T-helper 2 cell treated with Interferon-gamma antibody and Interleukin-4, amounts not matched to agents 5 μg/mL and 100 μg/mL, for 36 hours (primary cell): ENCODE measurements around the gene FCN1.

Experiments
- DNase-seq: peaks from one replicate; pipeline ENCODE4 v3.0.0; 2021; ENCODE audit warnings: low spot score
- H3K27ac Mint-ChIP-seq: one replicate; pipeline ENCODE4 v1.8.0; 2021; ENCODE audit warnings: mild to moderate bottlenecking, mixed read lengths
- H3K27me3 Mint-ChIP-seq: one replicate; pipeline ENCODE4 v1.8.0; 2021; ENCODE audit warnings: low read depth, mixed read lengths
- H3K36me3 Mint-ChIP-seq: one replicate; pipeline ENCODE4 v1.8.0; 2021; ENCODE audit warnings: low read depth, mixed read lengths
- H3K4me1 Mint-ChIP-seq: one replicate; pipeline ENCODE4 v1.8.0; 2021; ENCODE audit warnings: low read depth, mixed read lengths
- H3K4me3 Mint-ChIP-seq: one replicate; pipeline ENCODE4 v1.8.0; 2022; ENCODE audit warnings: mild to moderate bottlenecking, moderate library complexity, mixed read lengths
- H3K9me3 Mint-ChIP-seq: one replicate; pipeline ENCODE4 v1.8.0; 2021; ENCODE audit warnings: mixed read lengths

Gene FCN1

GRCh38 chr9:134881313-134881670, 36.4 kb downstream of the FCN1 start:
- no peaks in the 10 kb centered on the region for H3K27me3 Mint-ChIP-seq
- no peak overlapping the region for H3K27ac Mint-ChIP-seq
- H3K36me3 Mint-ChIP-seq, result no peaks in the 10 kb centered on the region
- no peak overlapping the region for H3K4me3 Mint-ChIP-seq
- no peaks in the 10 kb centered on the region for H3K4me1 Mint-ChIP-seq
- no peaks in the 10 kb centered on the region for H3K9me3 Mint-ChIP-seq
- no peak for DNase-seq

DNA sequence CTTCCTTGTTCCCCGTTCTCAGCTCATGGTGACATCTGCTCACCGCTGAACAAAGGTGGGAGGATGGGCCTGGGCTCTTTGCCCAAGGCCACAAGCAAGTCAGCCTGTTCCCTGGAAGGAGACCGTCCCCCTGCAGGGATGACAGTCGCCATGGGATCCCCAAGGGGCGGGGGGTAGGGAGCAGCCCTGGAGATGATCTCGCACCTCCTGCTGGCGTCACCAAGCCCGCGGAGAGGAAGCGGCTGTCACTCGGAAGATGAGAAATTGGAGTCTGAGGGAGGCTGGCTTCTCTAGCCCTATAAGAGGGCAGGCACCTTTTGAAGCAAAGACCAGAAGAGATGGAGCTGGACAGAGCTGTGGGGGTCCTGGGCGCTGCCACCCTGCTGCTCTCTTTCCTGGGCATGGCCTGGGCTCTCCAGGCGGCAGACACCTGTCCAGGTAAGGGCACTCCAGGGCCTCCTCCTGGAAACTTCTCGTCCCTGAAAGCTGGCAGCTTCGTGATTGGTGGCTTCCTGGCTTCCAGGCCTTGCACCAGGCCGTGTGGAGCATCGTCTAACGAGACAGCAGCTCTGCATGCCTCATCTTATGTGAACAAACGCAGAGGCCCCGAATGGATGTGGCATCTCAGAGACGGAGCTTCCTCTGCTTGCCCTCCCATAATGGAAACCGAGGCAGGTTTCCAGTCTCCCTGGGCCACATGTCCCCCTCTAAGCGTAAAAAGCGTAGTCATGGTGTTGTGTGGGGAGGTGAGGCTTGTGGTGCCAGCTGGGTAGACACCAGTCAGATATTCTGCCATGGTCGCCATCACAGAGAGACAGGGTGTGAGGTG, 37.0 kb downstream of the FCN1 start, which contains the start of gene FCN2:
FCN2 (plus strand) TSS at position 327 of the 829 bp plus-strand sequence; CDS start at position 339, 12 bp downstream.
- H3K36me3 Mint-ChIP-seq, result no peaks in the 10 kb centered on the region
- no peak within 1 kb of the TSS for H3K4me3 Mint-ChIP-seq
- no peaks in the 10 kb centered on the region for H3K4me1 Mint-ChIP-seq
- no peaks in the 10 kb centered on the region for H3K27me3 Mint-ChIP-seq
- H3K9me3 Mint-ChIP-seq, result no peaks in the 10 kb centered on the region
- H3K27ac Mint-ChIP-seq, result no peak within 1 kb of the TSS
- no peak for DNase-seq

DNA sequence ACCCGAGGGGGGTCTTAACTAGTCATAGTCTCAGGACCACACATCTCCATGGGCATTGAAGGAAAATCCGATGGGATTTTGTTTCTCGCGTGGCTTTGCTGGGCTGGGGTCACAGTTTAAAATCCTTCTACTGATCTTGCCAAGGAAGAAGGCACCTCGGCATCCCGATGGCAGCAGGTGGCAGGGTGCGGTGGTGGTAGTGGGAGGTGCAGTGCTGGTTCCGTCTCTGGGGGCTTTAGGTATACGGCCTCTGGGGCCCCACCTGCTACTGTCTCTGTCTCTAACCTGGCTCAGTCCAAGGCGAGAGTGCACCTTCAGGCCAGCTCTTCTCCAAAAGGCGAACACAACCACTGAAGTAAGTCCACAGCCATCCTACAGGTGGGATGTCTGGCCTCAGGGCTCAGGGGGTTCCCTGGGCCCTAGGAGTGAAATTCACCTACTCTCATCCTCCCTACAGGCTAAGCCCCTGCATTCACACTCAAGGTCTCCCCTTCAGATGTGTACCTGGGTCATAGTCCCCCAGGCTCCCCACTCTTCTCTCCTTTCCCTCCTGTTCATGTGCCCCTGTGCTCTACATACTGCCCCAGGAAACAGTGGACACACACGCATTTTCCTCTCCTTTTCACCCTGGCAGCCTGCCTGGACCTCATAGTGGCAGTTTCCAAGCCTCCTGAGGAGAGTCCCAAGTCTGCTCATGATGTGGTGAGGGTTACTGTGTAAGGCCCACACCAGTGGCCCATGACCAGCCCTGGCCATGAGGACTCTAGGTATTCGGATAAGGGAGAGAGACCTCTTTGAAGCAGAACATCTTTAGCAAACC, 37.8 kb downstream of the FCN1 start:
- Mint-ChIP-seq H3K4me3 (no peak overlapping the region), H3K27ac (no peak overlapping the region), H3K9me3 (no peaks in the 10 kb centered on the region), H3K4me1 (no peaks in the 10 kb centered on the region), H3K36me3 (no peaks in the 10 kb centered on the region), H3K27me3 (no peaks in the 10 kb centered on the region)
- no peak for DNase-seq

DNA sequence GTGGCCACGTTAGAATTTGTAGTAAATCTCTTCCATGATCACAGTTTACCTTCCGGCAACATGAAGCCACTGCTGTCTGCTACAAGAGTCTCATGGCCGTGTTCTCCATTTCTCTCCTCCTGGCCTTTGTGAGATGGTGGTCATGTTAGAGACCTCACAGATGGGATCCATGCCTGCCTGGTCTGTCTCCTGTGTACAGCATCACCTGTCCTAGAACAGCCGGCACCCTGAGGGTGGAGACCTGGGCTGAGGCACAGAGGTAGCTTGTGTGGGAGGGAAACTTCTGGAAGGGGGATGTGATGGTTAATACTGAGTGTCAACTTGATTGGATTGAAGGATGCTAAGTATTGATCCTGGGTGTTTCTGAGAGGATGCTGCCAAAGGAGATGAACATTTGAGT, 40.2 kb downstream of the FCN1 start:
- Mint-ChIP-seq H3K27ac (no peak overlapping the region), H3K4me1 (no peaks in the 10 kb centered on the region), H3K4me3 (no peak overlapping the region), H3K36me3 (no peaks in the 10 kb centered on the region), H3K27me3 (no peaks in the 10 kb centered on the region), H3K9me3 (no peaks in the 10 kb centered on the region)
- DNase-seq, result no peak

DNA sequence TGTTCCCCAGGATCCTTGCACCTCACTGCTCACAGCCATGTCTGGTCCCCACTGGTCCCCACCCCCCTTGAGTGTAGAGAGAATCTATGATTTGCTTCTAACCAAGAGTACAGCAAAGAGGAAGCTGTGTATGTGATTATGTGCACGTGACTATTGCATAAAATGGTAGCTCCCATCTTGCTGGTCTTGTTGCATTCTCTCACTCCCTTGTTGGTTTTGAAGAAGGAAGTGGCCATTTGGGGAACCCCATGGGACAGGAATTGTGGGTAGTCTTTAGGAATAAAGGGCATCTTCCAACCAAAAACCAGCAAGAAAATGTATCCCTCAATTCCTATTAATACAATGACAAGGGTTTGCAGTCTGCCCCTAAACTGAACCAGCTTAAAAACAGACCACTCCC, 42.3 kb downstream of the FCN1 start:
- no peak for DNase-seq
- no peak overlapping the region for H3K27ac Mint-ChIP-seq
- no peak overlapping the region for H3K4me3 Mint-ChIP-seq
- H3K4me1 Mint-ChIP-seq, result no peaks in the 10 kb centered on the region
- no peaks in the 10 kb centered on the region for H3K27me3 Mint-ChIP-seq
- H3K36me3 Mint-ChIP-seq, result no peaks in the 10 kb centered on the region
- no peaks in the 10 kb centered on the region for H3K9me3 Mint-ChIP-seq

- H3K36me3 Mint-ChIP-seq, result no peaks in the 10 kb centered on the region
- no peaks in the 10 kb centered on the region for H3K9me3 Mint-ChIP-seq
- no peak for DNase-seq
- H3K27ac Mint-ChIP-seq, result no peak overlapping the region
- no peaks in the 10 kb centered on the region for H3K4me1 Mint-ChIP-seq
- no peaks in the 10 kb centered on the region for H3K27me3 Mint-ChIP-seq
- H3K4me3 Mint-ChIP-seq, result no peak overlapping the region
These were observed 45.1 kb downstream of the FCN1 start for GRCh38 chr9:134872482-134873231.

GRCh38 chr9:134871697-134872340, 45.9 kb downstream of the FCN1 start:
- DNase-seq, result no peak
- H3K4me3 Mint-ChIP-seq, result no peak overlapping the region
- H3K27ac Mint-ChIP-seq, result no peak overlapping the region
- no peaks in the 10 kb centered on the region for H3K9me3 Mint-ChIP-seq
- no peaks in the 10 kb centered on the region for H3K4me1 Mint-ChIP-seq
- H3K36me3 Mint-ChIP-seq, result no peaks in the 10 kb centered on the region
- no peaks in the 10 kb centered on the region for H3K27me3 Mint-ChIP-seq

- no peaks in the 10 kb centered on the region for H3K27me3 Mint-ChIP-seq
- no peaks in the 10 kb centered on the region for H3K36me3 Mint-ChIP-seq
- DNase-seq, result no peak
- no peaks in the 10 kb centered on the region for H3K9me3 Mint-ChIP-seq
- no peak overlapping the region for H3K27ac Mint-ChIP-seq
- no peak overlapping the region for H3K4me3 Mint-ChIP-seq
- no peaks in the 10 kb centered on the region for H3K4me1 Mint-ChIP-seq
These were observed 46.7 kb downstream of the FCN1 start for GRCh38 chr9:134870746-134871662.

GRCh38 chr9:134870301-134870694, 47.4 kb downstream of the FCN1 start:
- Mint-ChIP-seq H3K9me3 (no peaks in the 10 kb centered on the region), H3K4me1 (no peaks in the 10 kb centered on the region), H3K4me3 (no peak overlapping the region), H3K27me3 (no peaks in the 10 kb centered on the region), H3K36me3 (no peaks in the 10 kb centered on the region), H3K27ac (no peak overlapping the region)
- DNase-seq, result no peak

- Mint-ChIP-seq H3K4me3 (no peak overlapping the region), H3K27me3 (no peaks in the 10 kb centered on the region), H3K27ac (no peak overlapping the region), H3K36me3 (no peaks in the 10 kb centered on the region), H3K4me1 (no peaks in the 10 kb centered on the region), H3K9me3 (no peaks in the 10 kb centered on the region)
- no peak for DNase-seq
These were observed 48.0 kb downstream of the FCN1 start for GRCh38 chr9:134869554-134870300.

- no peaks in the 10 kb centered on the region for H3K36me3 Mint-ChIP-seq
- no peak overlapping the region for H3K27ac Mint-ChIP-seq
- DNase-seq, result no peak
- H3K4me1 Mint-ChIP-seq, result no peaks in the 10 kb centered on the region
- H3K27me3 Mint-ChIP-seq, result no peaks in the 10 kb centered on the region
- H3K9me3 Mint-ChIP-seq, result no peaks in the 10 kb centered on the region
- H3K4me3 Mint-ChIP-seq, result no peak overlapping the region
These were observed 48.8 kb downstream of the FCN1 start for GRCh38 chr9:134868751-134869553.
